ENCODE results near the gene RIC3. TPM values are rescaled to one million over a fixed set of nuclear protein-coding genes. Genes with fewer than 3 reads are reported as not detected.

RIC3 gene
- total RNA-seq, 1 donor from 2014 or later: 3.0 TPM

GRCh38 chr11:8082391-8083087 is 86.3 kb downstream of the RIC3 start:
- H3K9me3 ChIP-seq (ENCODE audit: insufficient read depth, low read depth, low read length): no peaks in the 10 kb centered on the region
- H3K9ac ChIP-seq (ENCODE audit: low read length): no peak overlapping the region
- Mint-ChIP-seq H3K27ac (ENCODE audit: unreplicated experiment) (peak overlapping the region; percentile 47), H3K36me3 (ENCODE audit: low read depth, unreplicated experiment) (no peaks in the 10 kb centered on the region), H3K4me3 (ENCODE audit: unreplicated experiment) (no peak overlapping the region), H3K9me3 (ENCODE audit: unreplicated experiment) (peaks cover 5% of the 10 kb centered on the region), H3K27me3 (ENCODE audit: low read depth, unreplicated experiment) (peaks cover 53% of the 10 kb centered on the region), H3K4me1 (ENCODE audit: low read depth, unreplicated experiment) (peaks cover 20% of the 10 kb centered on the region)
- TF ChIP-seq CTCF (IDR thresholded peaks at IDR 0.05; ENCODE audit: insufficient read depth, low read depth, low read length): no peak
- TF ChIP-seq EZH2 (IDR thresholded peaks at IDR 0.05; ENCODE audit: insufficient read depth, low read length): no peak
- DNase-seq (ENCODE audit: low read depth) (no peak), FAIRE-seq (no peak)
- H3K4me1 ChIP-seq (ENCODE audit: insufficient read depth, low read length): peaks cover 8% of the 10 kb centered on the region
- peaks cover 50% of the 10 kb centered on the region for H4K20me1 ChIP-seq (ENCODE audit: insufficient read depth, low read length)
- no peak overlapping the region for H3K4me3 ChIP-seq (ENCODE audit: insufficient read depth, low read depth, low read length)
- H3K36me3 ChIP-seq (ENCODE audit: insufficient read depth, low read length): no peaks in the 10 kb centered on the region
- H3K27ac ChIP-seq (ENCODE audit: low read depth, low read length): no peak overlapping the region
- peaks cover 3% of the 10 kb centered on the region for H3K79me2 ChIP-seq (ENCODE audit: insufficient read depth, low read length)
- peaks cover 3% of the 10 kb centered on the region for H3K27me3 ChIP-seq (ENCODE audit: insufficient read depth, low read length)
- peak overlapping the region; percentile 89 for H3K4me2 ChIP-seq (ENCODE audit: low read length)
- H2AFZ ChIP-seq (ENCODE audit: low read depth, low read length): no peak overlapping the region

GRCh38 chr11:8081591-8082250 is 87.1 kb downstream of the RIC3 start:
- no peaks in the 10 kb centered on the region for H3K36me3 ChIP-seq (ENCODE audit: insufficient read depth, low read length)
- Mint-ChIP-seq H3K27ac (ENCODE audit: unreplicated experiment) (peak overlapping the region; percentile 29), H3K9me3 (ENCODE audit: unreplicated experiment) (peaks cover 5% of the 10 kb centered on the region), H3K36me3 (ENCODE audit: low read depth, unreplicated experiment) (no peaks in the 10 kb centered on the region), H3K4me1 (ENCODE audit: low read depth, unreplicated experiment) (peaks cover 18% of the 10 kb centered on the region), H3K27me3 (ENCODE audit: low read depth, unreplicated experiment) (peaks cover 49% of the 10 kb centered on the region), H3K4me3 (ENCODE audit: unreplicated experiment) (peak overlapping the region; percentile 80)
- H2AFZ ChIP-seq (ENCODE audit: low read depth, low read length): peak overlapping the region; percentile 78
- peaks cover 3% of the 10 kb centered on the region for H3K27me3 ChIP-seq (ENCODE audit: insufficient read depth, low read length)
- peak overlapping the region; percentile 62 for H3K9ac ChIP-seq (ENCODE audit: low read length)
- peaks cover 8% of the 10 kb centered on the region for H3K4me1 ChIP-seq (ENCODE audit: insufficient read depth, low read length)
- peaks cover 42% of the 10 kb centered on the region for H4K20me1 ChIP-seq (ENCODE audit: insufficient read depth, low read length)
- FAIRE-seq: no peak
- H3K9me3 ChIP-seq (ENCODE audit: insufficient read depth, low read depth, low read length): no peaks in the 10 kb centered on the region
- TF ChIP-seq CTCF (IDR thresholded peaks at IDR 0.05; ENCODE audit: insufficient read depth, low read depth, low read length) (no peak), EZH2 (IDR thresholded peaks at IDR 0.05; ENCODE audit: insufficient read depth, low read length) (no peak)
- H3K4me2 ChIP-seq (ENCODE audit: low read length): peak overlapping the region; percentile 89
- H3K27ac ChIP-seq (ENCODE audit: low read depth, low read length): no peak overlapping the region
- peak overlapping the region; percentile 56 for H3K4me3 ChIP-seq (ENCODE audit: insufficient read depth, low read depth, low read length)
- no peak for DNase-seq (ENCODE audit: low read depth)
- peaks cover 3% of the 10 kb centered on the region for H3K79me2 ChIP-seq (ENCODE audit: insufficient read depth, low read length)
